ENCODE results near the gene VPS52. TPM values are rescaled to one million over a fixed set of nuclear protein-coding genes. Genes with fewer than 3 reads are reported as not detected.

The VPS52 gene
- total RNA-seq, 1 experiment from 2014 or later = 58.2 TPM

GRCh38 chr6:33209856-33210255 lies 61.8 kb downstream of the VPS52 start:
- Histone ChIP-seq H3K27ac (ENCODE audit: low read depth, low read length) (no peak overlapping the region), H3K27me3 (ENCODE audit: insufficient read depth, low read length) (no peaks in the 10 kb centered on the region), H3K9me2 (ENCODE audit: insufficient read depth) (no peaks in the 10 kb centered on the region), H3K4me3 (replicated peaks in 1 of 2; ENCODE audit: low read depth in 1 of 2, low read length in 2 of 2) (no peak overlapping the region), H3K4me1 (ENCODE audit: control insufficient read depth in 1 of 2, insufficient read depth in 2 of 2, low read length in 2 of 2) (peaks cover 23 to 38% of the 10 kb centered on the region in 2 experiments), H2AFZ (ENCODE audit: low read depth, low read length, poor library complexity, severe bottlenecking) (no peak overlapping the region), H3K79me2 (ENCODE audit: insufficient read depth, low read length) (peaks cover 19% of the 10 kb centered on the region), H4K20me1 (ENCODE audit: insufficient read depth) (no peaks in the 10 kb centered on the region), H3K9me3 (ENCODE audit: control insufficient read depth in 1 of 2, insufficient read depth in 1 of 2, low read depth in 1 of 2, low read length in 2 of 2) (no peaks in the 10 kb centered on the region), H3K9ac (ENCODE audit: low read length) (no peak overlapping the region), H3K36me3 (ENCODE audit: control insufficient read depth in 1 of 2, insufficient read depth in 2 of 2, low read length in 2 of 2) (peaks cover 10 to 15% of the 10 kb centered on the region in 2 experiments; a peak in 3 of 4 replicates), H3K4me2 (ENCODE audit: low read length) (no peak overlapping the region)
- no TSS peak for BruUV-seq (replicated peaks)
- DNase-seq (ENCODE audit: low read depth, low spot score) (no peak), ATAC-seq (no peak)
- CTCF ChIA-PET = interaction anchor here (1.9 kb wide), 1 partner anchor 38 kb away, joined by 6 read pairs; no protein-coding TSS in a partner anchor
- intact Hi-C loops (cut with micrococcal nuclease) = loop anchor here (10.0 kb wide), 1 partner anchor 205 kb away; the partner anchor contains the start of genes CUTA and PHF1
- RAD21 ChIA-PET (ENCODE audit: low non-redundant PET in 1 of 2, low total read pairs in 2 of 2, uncharacterized antibody in 2 of 2, unreplicated experiment in 2 of 2) = no interaction called here
- POLR2A ChIA-PET = no interaction called here
- TF ChIP-seq ELF1 (IDR thresholded peaks at IDR 0.05; ENCODE audit: borderline replicate concordance, low read depth) (no peak), SRF (IDR thresholded peaks at IDR 0.05; ENCODE audit: low read depth) (no peak), EZH2 (IDR thresholded peaks at IDR 0.05) (no peak), ZNF274 (IDR thresholded peaks at IDR 0.05; ENCODE audit: low read depth, low read length) (no peak), FOSL1 (IDR thresholded peaks at IDR 0.05; ENCODE audit: low read depth) (no peak), CEBPB (IDR thresholded peaks at IDR 0.05; ENCODE audit: low read depth) (no peak), REST (IDR thresholded peaks at IDR 0.05; ENCODE audit: low read depth) (no peak), YY1 (IDR thresholded peaks at IDR 0.05; ENCODE audit: extremely low read depth, insufficient replicate concordance, low read depth, low read length) (no peak)
- TF ChIP-seq, protein P1, sequence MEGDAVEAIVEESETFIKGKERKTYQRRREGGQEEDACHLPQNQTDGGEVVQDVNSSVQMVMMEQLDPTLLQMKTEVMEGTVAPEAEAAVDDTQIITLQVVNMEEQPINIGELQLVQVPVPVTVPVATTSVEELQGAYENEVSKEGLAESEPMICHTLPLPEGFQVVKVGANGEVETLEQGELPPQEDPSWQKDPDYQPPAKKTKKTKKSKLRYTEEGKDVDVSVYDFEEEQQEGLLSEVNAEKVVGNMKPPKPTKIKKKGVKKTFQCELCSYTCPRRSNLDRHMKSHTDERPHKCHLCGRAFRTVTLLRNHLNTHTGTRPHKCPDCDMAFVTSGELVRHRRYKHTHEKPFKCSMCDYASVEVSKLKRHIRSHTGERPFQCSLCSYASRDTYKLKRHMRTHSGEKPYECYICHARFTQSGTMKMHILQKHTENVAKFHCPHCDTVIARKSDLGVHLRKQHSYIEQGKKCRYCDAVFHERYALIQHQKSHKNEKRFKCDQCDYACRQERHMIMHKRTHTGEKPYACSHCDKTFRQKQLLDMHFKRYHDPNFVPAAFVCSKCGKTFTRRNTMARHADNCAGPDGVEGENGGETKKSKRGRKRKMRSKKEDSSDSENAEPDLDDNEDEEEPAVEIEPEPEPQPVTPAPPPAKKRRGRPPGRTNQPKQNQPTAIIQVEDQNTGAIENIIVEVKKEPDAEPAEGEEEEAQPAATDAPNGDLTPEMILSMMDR (IDR thresholded peaks at IDR 0.05 in 2 of 3, conservative IDR thresholded peaks at IDR 0.05 in 1 of 3; ENCODE audit: borderline replicate concordance in 1 of 3, insufficient read depth in 1 of 3, low read depth in 2 of 3, low read length in 2 of 3) = no peak
- TF ChIP-seq, protein P2, sequence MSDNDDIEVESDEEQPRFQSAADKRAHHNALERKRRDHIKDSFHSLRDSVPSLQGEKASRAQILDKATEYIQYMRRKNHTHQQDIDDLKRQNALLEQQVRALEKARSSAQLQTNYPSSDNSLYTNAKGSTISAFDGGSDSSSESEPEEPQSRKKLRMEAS (IDR thresholded peaks at IDR 0.05) = no peak

Data from HCT116 (cell line).